H1 (cell line): Measurements from ENCODE around the gene PRR5L. TPM values are rescaled to one million over a fixed set of nuclear protein-coding genes. Genes with fewer than 3 reads are reported as not detected.

Source experiments
- CTCF ChIA-PET: fragments of 300-600 bp; sonication (Branson Sonifier 250); formaldehyde crosslinking; loops from one replicate; lab custom pipeline; 2021; ENCODE audit not compliant: partially characterized antibody; lab: Charles Lee
- POLR2A ChIA-PET: fragments of 300-600 bp; sonication (Branson Sonifier 250); formaldehyde crosslinking; loops from one replicate; lab custom pipeline; 2021; ENCODE audit warnings: inconsistent platforms; ENCODE audit not compliant: partially characterized antibody; lab: Charles Lee
- DNase-seq, 2 experiments: peaks; one replicate each; pipeline versions ENCODE4 v3.0.0 to v3.0.0-alpha.2; 2010 to 2022; ENCODE audit warnings: low spot score in 2 of 2, low read depth in 1 of 2, mixed read lengths in 1 of 2
- FAIRE-seq: peaks from 2 replicates; lab custom pipeline; 2011; peaks lifted over from hg19 to GRCh38; lab: Jason Lieb, UNC
- H2AFZ ChIP-seq: 2 replicates; pipeline ENCODE4 v1.8.1; 2012; ENCODE audit warnings: low read length, inconsistent platforms
- H2AK5ac ChIP-seq: 2 replicates; pipeline ENCODE4 v1.6.1; 2013; ENCODE audit warnings: low read depth, low read length
- H2BK120ac ChIP-seq: replicated peaks from 2 replicates; pipeline ENCODE3; 2013; ENCODE audit warnings: low read depth, low read length, inconsistent platforms
- H2BK12ac ChIP-seq: 2 replicates; pipeline ENCODE4 v1.6.1; 2013; ENCODE audit warnings: low read depth, low read length
- H2BK15ac ChIP-seq: 2 replicates; pipeline ENCODE4 v1.6.1; 2013; ENCODE audit warnings: low read length
- H2BK20ac ChIP-seq: 2 replicates; pipeline ENCODE4 v1.6.1; 2013; ENCODE audit warnings: low read length
- H2BK5ac ChIP-seq: 2 replicates; pipeline ENCODE4 v1.6.1; 2013; ENCODE audit warnings: low read depth, low read length
- H3K14ac ChIP-seq: 2 replicates; pipeline ENCODE4 v1.6.1; 2013; ENCODE audit warnings: inconsistent platforms; ENCODE audit not compliant: insufficient read length
- H3K18ac ChIP-seq: 2 replicates; pipeline ENCODE4 v1.6.1; 2013; ENCODE audit warnings: low read length; ENCODE audit errors: extremely low read depth
- H3K23ac ChIP-seq: 2 replicates; pipeline ENCODE4 v1.6.1; 2013; ENCODE audit warnings: inconsistent platforms; ENCODE audit not compliant: insufficient read length
- H3K23me2 ChIP-seq: 2 replicates; pipeline ENCODE4 v1.6.1; 2013; ENCODE audit warnings: low read depth, low read length
- H3K27ac ChIP-seq: 2 replicates; pipeline ENCODE4 v1.6.1; 2011; ENCODE audit warnings: low read depth, low read length, inconsistent platforms
- H3K27me3 ChIP-seq, 4 experiments: replicated peaks in 1 of 4; 1 replicate in 1 of 4; 2 replicates in 3 of 4; pipeline versions ENCODE4 v1.6.1 to v1.8.1; 2011 to 2013; ENCODE audit warnings: low read length in 3 of 4, mild to moderate bottlenecking in 3 of 4, inconsistent platforms in 2 of 4, mixed read lengths in 2 of 4, moderate library complexity in 1 of 4; ENCODE audit not compliant: control insufficient read depth in 3 of 4, insufficient read depth in 3 of 4; ENCODE audit errors: extremely low read depth in 1 of 4
- H3K36me3 ChIP-seq, 4 experiments: 2 replicates each; pipeline versions ENCODE4 v1.6.1 to v1.8.1; 2011 to 2013; ENCODE audit warnings: mild to moderate bottlenecking in 4 of 4, low read length in 3 of 4, moderate library complexity in 2 of 4, control low read depth in 1 of 4, inconsistent platforms in 1 of 4; ENCODE audit not compliant: insufficient read depth in 4 of 4, control insufficient read depth in 2 of 4
- H3K4ac ChIP-seq: replicated peaks from 2 replicates; pipeline ENCODE3; 2013; ENCODE audit warnings: low read length, low read depth, mixed read lengths, inconsistent platforms; ENCODE audit not compliant: insufficient read length
- H3K4me1 ChIP-seq, 4 experiments: replicated peaks in 1 of 4; 1 replicate in 1 of 4; 2 replicates in 3 of 4; pipeline versions ENCODE4 v1.6.1 to v1.8.1; 2011 to 2013; ENCODE audit warnings: low read length in 3 of 4, inconsistent platforms in 2 of 4, mixed read lengths in 1 of 4; ENCODE audit not compliant: insufficient read depth in 4 of 4, control insufficient read depth in 3 of 4
- H3K4me2 ChIP-seq, 2 experiments: 2 replicates each; pipeline versions ENCODE4 v1.6.1 to v1.8.1; 2011 to 2013; ENCODE audit warnings: low read depth in 2 of 2, low read length in 2 of 2, control low read depth in 1 of 2, inconsistent platforms in 1 of 2, mild to moderate bottlenecking in 1 of 2; ENCODE audit not compliant: insufficient read depth in 1 of 2
- H3K4me3 ChIP-seq, 4 experiments: fragments of 200-600, 300-600 bp in 1 of 4; sonication (generic), shearing (Covaris generic), sonication (Bioruptor Twin) in 1 of 4; 2 replicates each; pipeline versions ENCODE4 v1.5.1 to v1.8.1; 2011 to 2016; ENCODE audit warnings: low read length in 4 of 4, low read depth in 3 of 4, control low read depth in 2 of 4, inconsistent platforms in 2 of 4, mild to moderate bottlenecking in 2 of 4, mixed read lengths in 1 of 4, moderate library complexity in 1 of 4; ENCODE audit not compliant: insufficient read depth in 2 of 4; ENCODE audit errors: extremely low read depth in 1 of 4
- H3K56ac ChIP-seq: replicated peaks from 2 replicates; pipeline ENCODE3; 2013; ENCODE audit warnings: low read depth, mild to moderate bottlenecking, mixed read lengths, low read length, inconsistent platforms; ENCODE audit not compliant: insufficient read length
- H3K79me1 ChIP-seq: 2 replicates; pipeline ENCODE4 v1.6.1; 2013; ENCODE audit warnings: low read depth, low read length, control low read depth
- H3K79me2 ChIP-seq, 2 experiments: 2 replicates each; pipeline versions ENCODE4 v1.6.1 to v1.8.1; 2012 to 2013; ENCODE audit warnings: low read length in 2 of 2, mild to moderate bottlenecking in 2 of 2, inconsistent platforms in 1 of 2; ENCODE audit not compliant: insufficient read depth in 2 of 2, control insufficient read depth in 1 of 2
- H3K9ac ChIP-seq, 4 experiments: replicated peaks in 1 of 4; 1 replicate in 1 of 4; 2 replicates in 3 of 4; pipeline versions ENCODE4 v1.6.1 to v1.8.1; 2011 to 2013; ENCODE audit warnings: low read depth in 3 of 4, low read length in 3 of 4, control low read depth in 2 of 4, mild to moderate bottlenecking in 2 of 4, moderate library complexity in 2 of 4, inconsistent platforms in 1 of 4; ENCODE audit errors: extremely low read depth in 1 of 4
- H3K9me3 ChIP-seq, 2 experiments: 2 replicates each; pipeline versions ENCODE4 v1.6.1 to v1.8.1; 2012 to 2013; ENCODE audit warnings: mild to moderate bottlenecking in 2 of 2, moderate library complexity in 2 of 2, control low read depth in 1 of 2, inconsistent platforms in 1 of 2, low read depth in 1 of 2, low read length in 1 of 2, mixed read lengths in 1 of 2; ENCODE audit not compliant: insufficient read depth in 2 of 2
- H4K20me1 ChIP-seq, 2 experiments: replicated peaks in 1 of 2; 2 replicates each; pipeline versions ENCODE3 to v1.8.1; 2011 to 2013; ENCODE audit warnings: inconsistent platforms in 2 of 2, low read length in 2 of 2, mild to moderate bottlenecking in 1 of 2; ENCODE audit not compliant: insufficient read depth in 2 of 2, control insufficient read depth in 1 of 2
- H4K5ac ChIP-seq: 2 replicates; pipeline ENCODE4 v1.6.1; 2013; ENCODE audit warnings: low read length, low read depth, mixed read lengths, inconsistent platforms; ENCODE audit not compliant: insufficient read length
- H4K8ac ChIP-seq: 2 replicates; pipeline ENCODE4 v1.8.0; 2013; ENCODE audit warnings: mild to moderate bottlenecking, moderate library complexity, low read length, inconsistent platforms; ENCODE audit not compliant: insufficient read depth; ENCODE audit errors: extremely low read depth
- H4K91ac ChIP-seq: replicated peaks from 2 replicates; pipeline ENCODE3; 2013; ENCODE audit warnings: low read length, mixed read lengths, inconsistent platforms; ENCODE audit not compliant: insufficient read length
- ASH2L ChIP-seq: fragments of 200-600, 300-600 bp; sonication (generic); IDR thresholded peaks from one replicate; pipeline ENCODE4 v1.7.1; 2017; ENCODE audit warnings: low read length
- CTBP2 ChIP-seq: IDR thresholded peaks from 2 replicates; pipeline ENCODE4 v1.7.0; 2011; ENCODE audit warnings: borderline replicate concordance, mild to moderate bottlenecking, moderate library complexity, mixed read lengths, low read length; ENCODE audit not compliant: insufficient read depth, insufficient read length
- JUN ChIP-seq: IDR thresholded peaks from 2 replicates; pipeline ENCODE4 v1.6.1; 2011; ENCODE audit warnings: low read depth, mild to moderate bottlenecking, improper control_type of control experiment, low read length
- KDM1A ChIP-seq: fragments of 200-600, 300-600 bp; sonication (generic); IDR thresholded peaks from 2 replicates; pipeline ENCODE4 v1.7.1; 2016; ENCODE audit warnings: mild to moderate bottlenecking, low read length, borderline replicate concordance
- MAFK ChIP-seq: IDR thresholded peaks from 2 replicates; pipeline ENCODE4 v1.6.1; 2012; ENCODE audit warnings: low read depth, mild to moderate bottlenecking, improper control_type of control experiment, low read length
- NRF1 ChIP-seq: IDR thresholded peaks from 2 replicates; pipeline ENCODE4 v1.6.1; 2011; ENCODE audit warnings: mild to moderate bottlenecking, low read depth, low read length, improper control_type of control experiment
- POLR2A ChIP-seq, 2 experiments: IDR thresholded peaks; 1 replicate in 1 of 2; 2 replicates in 1 of 2; pipeline ENCODE4 v1.6.1; 2011; ENCODE audit warnings: low read depth in 2 of 2, low read length in 2 of 2, mild to moderate bottlenecking in 2 of 2; ENCODE audit errors: control extremely low read depth in 1 of 2
- POLR2AphosphoS5 ChIP-seq: IDR thresholded peaks from 2 replicates; pipeline ENCODE4 v1.6.1; 2011; ENCODE audit warnings: low read depth, low read length
- RAD21 ChIP-seq, 2 experiments: IDR thresholded peaks in 1 of 2; conservative IDR thresholded peaks in 1 of 2; 2 replicates each; pipeline ENCODE4 v1.6.1; 2011; ENCODE audit warnings: low read depth in 2 of 2, low read length in 2 of 2, improper control_type of control experiment in 1 of 2, inconsistent platforms in 1 of 2, mild to moderate bottlenecking in 1 of 2, moderate library complexity in 1 of 2
- SIX5 ChIP-seq: IDR thresholded peaks from 2 replicates; pipeline ENCODE4 v1.6.1; 2011; ENCODE audit warnings: mild to moderate bottlenecking, low read depth, low read length
- TAF1 ChIP-seq: IDR thresholded peaks from 2 replicates; pipeline ENCODE4 v1.6.1; 2011; ENCODE audit warnings: mild to moderate bottlenecking, low read depth, low read length
- TCF12 ChIP-seq: IDR thresholded peaks from 2 replicates; pipeline ENCODE4 v1.6.1; 2011; ENCODE audit warnings: low read depth, mild to moderate bottlenecking, low read length
- WGBS, 2 experiments: shearing (Covaris generic) in 1 of 2; methylation state at CpG; one replicate each; pipeline versions ENCODE4 v1.1.6 to v1.1.7; 2013 to 2015; ENCODE audit warnings: low lambda C conversion rate in 2 of 2, mixed read lengths in 2 of 2, inconsistent platforms in 1 of 2, low coverage in 1 of 2, missing lambda C conversion rate in 1 of 2; ENCODE audit not compliant: insufficient replicate concordance in 2 of 2, insufficient coverage in 1 of 2, insufficient read length in 1 of 2; ENCODE audit errors: extremely low coverage in 1 of 2, missing lambda C conversion rate in 1 of 2; 5-methylcytosine and 5-hydroxymethylcytosine counted together
- polyA plus RNA-seq, 7 experiments: library from polyadenylated mRNA; depleted of rRNA in 3 of 7; stranded (reverse) in 5 of 7; unstranded in 2 of 7; fragments of >200 nt in 5 of 7; fragments of 200-250 nt in 2 of 7; gene quantifications; 1 replicate in 5 of 7; 2 replicates in 1 of 7; 4 replicates in 1 of 7; pipeline versions ENCODE4 v1.2.1 to v1.2.3, GENCODE V29; 2011 to 2013; ENCODE audit warnings: missing spikeins in 2 of 7, mixed read lengths in 2 of 7
- total RNA-seq: library from RNA; stranded (reverse); fragmentation: NEBNext Ultra II Directional; extraction: Animal tissue kit (Norgen Biotek cat#: 25700); gene quantifications from 2 replicates; pipeline ENCODE4 v1.2.1, GENCODE V29; 2021
- TF ChIP-seq, protein P1 (sequence below): IDR thresholded peaks from 2 replicates; pipeline ENCODE4 v1.6.1; 2012; ENCODE audit warnings: low read length, inconsistent platforms

The PRR5L gene
- total and polyA plus RNA-seq, 2 of the 8 experiments (the other 6 are each of a cell fraction or from before 2014, with no cell fraction given): 6.6 to 10.1 TPM

DNA sequence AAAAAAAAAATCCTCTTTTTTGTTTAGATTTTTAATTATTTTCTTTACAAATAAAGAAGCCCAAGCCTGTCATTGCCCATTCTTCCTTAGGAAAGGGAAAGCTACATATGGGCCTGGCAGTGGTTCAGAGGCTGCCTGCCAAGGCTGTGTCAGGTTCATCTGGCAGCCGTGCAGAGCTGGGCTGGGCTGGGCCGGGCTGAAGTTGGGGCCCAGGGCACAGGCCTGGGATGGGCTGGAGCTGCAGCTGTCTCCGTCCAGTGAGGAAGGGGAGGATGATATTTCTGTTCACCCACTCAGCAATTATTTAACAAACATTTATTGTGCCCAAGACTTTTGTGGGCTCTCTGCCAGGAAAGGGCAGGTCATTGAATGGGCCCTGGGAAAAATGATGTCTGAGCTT, 4.6 kb downstream of the PRR5L start:
- H2AK5ac ChIP-seq: no peak overlapping the region
- H4K91ac ChIP-seq: no peak overlapping the region
- WGBS, 2 experiments: 96% methylated on average over 3 of the region's 3 CpGs; no CpG with 5 or more reads in 1 of the 2 experiments
- H3K23me2 ChIP-seq: no peaks in the 10 kb centered on the region; the same call in 1 of the 2 replicates
- no peaks in the 10 kb centered on the region for H3K9me3 ChIP-seq
- no peak overlapping the region for H3K14ac ChIP-seq
- H2BK5ac ChIP-seq: no peak overlapping the region
- H3K9ac ChIP-seq: no peak overlapping the region
- H3K4me2 ChIP-seq: no peak overlapping the region
- no peaks in the 10 kb centered on the region for H3K79me1 ChIP-seq
- no peak overlapping the region for H3K4ac ChIP-seq
- no peak overlapping the region for H4K8ac ChIP-seq
- no peaks in the 10 kb centered on the region for H4K20me1 ChIP-seq
- no peaks in the 10 kb centered on the region for H3K4me1 ChIP-seq
- POLR2A ChIA-PET: interaction anchor here (0.9 kb wide), 1 partner anchor 8 kb away, joined by 3 read pairs; no protein-coding TSS in a partner anchor
- H2AFZ ChIP-seq: no peak overlapping the region
- no peak for FAIRE-seq
- no peak overlapping the region for H3K23ac ChIP-seq
- no peak overlapping the region for H3K18ac ChIP-seq
- no peak overlapping the region for H3K27ac ChIP-seq
- no peak overlapping the region for H4K5ac ChIP-seq
- CTCF ChIA-PET: interaction anchor here (0.6 to 5.4 kb wide), 10 partner anchors 9 to 192 kb away, joined by 3 to 37 read pairs (median 3); partner anchors contain the start of gene COMMD9
- DNase-seq: no peak
- no peak overlapping the region for H3K56ac ChIP-seq
- no peak overlapping the region for H2BK120ac ChIP-seq
- no peak overlapping the region for H2BK12ac ChIP-seq
- H3K27me3 ChIP-seq: no peaks in the 10 kb centered on the region
- H3K36me3 ChIP-seq: no peaks in the 10 kb centered on the region
- no peak overlapping the region for H2BK20ac ChIP-seq
- H3K4me3 ChIP-seq: no peak overlapping the region
- H3K79me2 ChIP-seq: no peaks in the 10 kb centered on the region
- no peak overlapping the region for H2BK15ac ChIP-seq
- TF ChIP-seq RAD21 (IDR thresholded peaks at IDR 0.05 in 1 of 2, conservative IDR thresholded peaks at IDR 0.05 in 1 of 2; ENCODE audit: low read depth in 2 of 2, low read length in 2 of 2): no peak
- no peak for TF ChIP-seq TAF1
- no peak for TF ChIP-seq CTBP2
- TF ChIP-seq POLR2AphosphoS5: no peak
- TF ChIP-seq NRF1: no peak
- TF ChIP-seq, protein P1, sequence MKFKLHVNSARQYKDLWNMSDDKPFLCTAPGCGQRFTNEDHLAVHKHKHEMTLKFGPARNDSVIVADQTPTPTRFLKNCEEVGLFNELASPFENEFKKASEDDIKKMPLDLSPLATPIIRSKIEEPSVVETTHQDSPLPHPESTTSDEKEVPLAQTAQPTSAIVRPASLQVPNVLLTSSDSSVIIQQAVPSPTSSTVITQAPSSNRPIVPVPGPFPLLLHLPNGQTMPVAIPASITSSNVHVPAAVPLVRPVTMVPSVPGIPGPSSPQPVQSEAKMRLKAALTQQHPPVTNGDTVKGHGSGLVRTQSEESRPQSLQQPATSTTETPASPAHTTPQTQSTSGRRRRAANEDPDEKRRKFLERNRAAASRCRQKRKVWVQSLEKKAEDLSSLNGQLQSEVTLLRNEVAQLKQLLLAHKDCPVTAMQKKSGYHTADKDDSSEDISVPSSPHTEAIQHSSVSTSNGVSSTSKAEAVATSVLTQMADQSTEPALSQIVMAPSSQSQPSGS: no peak
- TF ChIP-seq SIX5: no peak
- TF ChIP-seq MAFK: no peak
- no peak for TF ChIP-seq POLR2A (IDR thresholded peaks at IDR 0.05; ENCODE audit: control extremely low read depth in 1 of 2, low read depth in 2 of 2, low read length in 2 of 2)
- TF ChIP-seq TCF12: no peak
- TF ChIP-seq ASH2L: no peak
- no peak for TF ChIP-seq KDM1A
- TF ChIP-seq JUN: no peak
